Activated effector memory CD4-positive, alpha-beta T cell treated with anti-CD3 and anti-CD28 coated beads, Interleukin-2, amount 50 U/mL, for 16 hours (primary cell): ENCODE results near the gene GPR84.
A peak's percentile ranks its signal among the peaks of the same experiment; 100 is the strongest.

Source experiments
- DNase-seq: peaks from one replicate; pipeline ENCODE4 v3.0.0-alpha.2; 2020

Gene GPR84

GRCh38 chr12:54390668-54391551 is 26.6 kb upstream of the GPR84 start:
- DNase-seq: peak; percentile 89

- no peak for DNase-seq
Observed at GRCh38 chr12:54390176-54390667, 25.9 kb upstream of the GPR84 start.

GRCh38 chr12:54389607-54390175 is 25.4 kb upstream of the GPR84 start:
- no peak for DNase-seq

GRCh38 chr12:54389134-54389508 is 24.8 kb upstream of the GPR84 start:
- DNase-seq: no peak

- no peak for DNase-seq
Observed at GRCh38 chr12:54388237-54389133, 24.2 kb upstream of the GPR84 start.

GRCh38 chr12:54387114-54387467 is 22.8 kb upstream of the GPR84 start:
- DNase-seq: no peak

GRCh38 chr12:54386403-54387113 is 22.3 kb upstream of the GPR84 start:
- DNase-seq: no peak

GRCh38 chr12:54385251-54385914 is 21.1 kb upstream of the GPR84 start:
- DNase-seq: no peak

- no peak for DNase-seq
Observed at GRCh38 chr12:54384591-54385041, 20.3 kb upstream of the GPR84 start, which contains the start of gene ZNF385A. ZNF385A (minus strand) TSS chr12:54384733; CDS start chr12:54384514, 219 bp downstream.

GRCh38 chr12:54383041-54383609 is 18.8 kb upstream of the GPR84 start:
- no peak for DNase-seq

GRCh38 chr12:54381136-54381535 is 16.9 kb upstream of the GPR84 start:
- no peak for DNase-seq

GRCh38 chr12:54379398-54380201 is 15.3 kb upstream of the GPR84 start:
- DNase-seq: peak; percentile 96

- DNase-seq: no peak
Observed at GRCh38 chr12:54378796-54379397, 14.6 kb upstream of the GPR84 start.

- DNase-seq: no peak
Observed at GRCh38 chr12:54377797-54378515, 13.7 kb upstream of the GPR84 start.

- DNase-seq: no peak
Observed at GRCh38 chr12:54377007-54377406, 12.7 kb upstream of the GPR84 start.

- no peak for DNase-seq
Observed at GRCh38 chr12:54376596-54376995, 12.3 kb upstream of the GPR84 start.

- no peak for DNase-seq
Observed at GRCh38 chr12:54375259-54375579, 10.9 kb upstream of the GPR84 start.

- DNase-seq: no peak
Observed at GRCh38 chr12:54374562-54375258, 10.4 kb upstream of the GPR84 start.
